Epithelial cell of umbilical artery (primary cell): ENCODE measurements around the gene TPH2. TPM values are rescaled to one million over a fixed set of nuclear protein-coding genes. Genes with fewer than 3 reads are reported as not detected.

ENCODE experiments used
- total RNA-seq: library from RNA; depleted of rRNA; stranded (reverse); fragments of >200 nt; gene quantifications from 2 replicates; pipeline ENCODE4 v1.2.3, GENCODE V29; 2014

The TPH2 gene
- total RNA-seq: under 0.01 TPM in 1 of 2 replicates, not detected in the other

GRCh38 chr12:71938728-71939385 is at the start of gene TPH2:
TPH2 (plus strand) TSS chr12:71938845; CDS start chr12:71938987, 142 bp downstream.

Other genes starting within 250 kb of the TPH2 start
- gene RAB21, start 184.0 kb upstream of the TPH2 start, total RNA-seq: 6.8 and 28.9 TPM in 2 replicates
- gene TBC1D15, start 99.1 kb upstream of the TPH2 start, total RNA-seq: 17.2 and 25.1 TPM in 2 replicates